ENCODE measurements around the gene COG8.

The COG8 gene

GRCh38 chr16:69340095-69340644, 806 bp upstream of the COG8 start:
- no peak for DNase-seq (ENCODE audit: low read depth, low spot score)
- ChIA-PET CTCF (interaction anchor here (0.7 to 3.0 kb wide), 7 partner anchors 9 to 414 kb away, joined by 3 to 14 read pairs (median 4); partner anchors contain the start of genes NOB1, PDF and TMED6), POLR2A (interaction anchor here (1.5 kb wide), 1 partner anchor 11 kb away, joined by 3 read pairs; no protein-coding TSS in a partner anchor)
- peak overlapping the region; percentile 97 for H3K4me3 ChIP-seq (ENCODE audit: low read depth, low read length)
- no peak for TF ChIP-seq CTCF (IDR thresholded peaks at IDR 0.05; ENCODE audit: insufficient read depth, low read length, missing control alignments)

GRCh38 chr16:69338557-69339288, 641 bp downstream of the COG8 start:
- POLR2A ChIA-PET, result interaction anchor here (0.7 to 1.5 kb wide), 3 partner anchors 9 to 822 kb away, joined by 3 read pairs; partner anchors contain the start of gene SNTB2
- no peak for TF ChIP-seq CTCF (IDR thresholded peaks at IDR 0.05; ENCODE audit: insufficient read depth, low read length, missing control alignments)
- CTCF ChIA-PET, result interaction anchor here (0.7 to 1.8 kb wide), 7 partner anchors 9 to 416 kb away, joined by 3 to 9 read pairs (median 4); partner anchors contain the start of genes NOB1 and PDF
- peak overlapping the region; percentile 97 for H3K4me3 ChIP-seq (ENCODE audit: low read depth, low read length)
- no peak for DNase-seq (ENCODE audit: low read depth, low spot score)

- no peak for DNase-seq (ENCODE audit: low read depth, low spot score)
- H3K4me3 ChIP-seq (ENCODE audit: low read depth, low read length), result no peak overlapping the region
- no peak for TF ChIP-seq CTCF (IDR thresholded peaks at IDR 0.05; ENCODE audit: insufficient read depth, low read length, missing control alignments)
- ChIA-PET CTCF (interaction anchor here (1.1 to 1.5 kb wide), 2 partner anchors 12 to 420 kb away, joined by 3 read pairs; partner anchors contain the start of gene NOB1), POLR2A (no interaction called here)
Observed at GRCh38 chr16:69334696-69335095, 4.7 kb downstream of the COG8 start.

GRCh38 chr16:69330286-69331109, 8.9 kb downstream of the COG8 start, which contains the start of gene PDF:
Gene PDF, minus strand, starts transcription at chr16:69330588. Its CDS starts 18 bp downstream, at chr16:69330570.
- POLR2A ChIA-PET, result interaction anchor here (0.5 to 1.3 kb wide), 3 partner anchors 14 to 198 kb away, joined by 3 to 5 read pairs (median 3); partner anchors contain the start of genes CHTF8 and UTP4
- DNase-seq (ENCODE audit: low read depth, low spot score), result peak; percentile 29
- CTCF ChIA-PET, result interaction anchor here (0.7 to 8.9 kb wide), 6 partner anchors 8 to 484 kb away, joined by 3 to 52 read pairs (median 6); partner anchors contain the start of genes COG8 and NIP7
- TF ChIP-seq CTCF (IDR thresholded peaks at IDR 0.05; ENCODE audit: insufficient read depth, low read length, missing control alignments), result no peak
- H3K4me3 ChIP-seq (ENCODE audit: low read depth, low read length), result peak within 1 kb of the TSS; percentile 83

- TF ChIP-seq CTCF (IDR thresholded peaks at IDR 0.05; ENCODE audit: insufficient read depth, low read length, missing control alignments), result no peak
- H3K4me3 ChIP-seq (ENCODE audit: low read depth, low read length), result peak overlapping the region; percentile 83
- ChIA-PET POLR2A (interaction anchor here (0.5 to 1.3 kb wide), 4 partner anchors 9 to 197 kb away, joined by 3 to 5 read pairs (median 3); partner anchors contain the start of genes CHTF8, COG8, NIP7 and UTP4), CTCF (interaction anchor here (0.7 to 8.9 kb wide), 10 partner anchors 9 to 483 kb away, joined by 3 to 52 read pairs (median 4); partner anchors contain the start of genes COG8, NIP7 and NOB1)
- no peak for DNase-seq (ENCODE audit: low read depth, low spot score)
Observed at GRCh38 chr16:69329369-69330285, 9.7 kb downstream of the COG8 start.
